T-helper 22 cell (primary cell): ENCODE measurements around the gene ACOT9.
A peak's percentile ranks its signal among the peaks of the same experiment; 100 is the strongest.
"Not testable (repeated sequence)": the region's sequence is repeated elsewhere in the genome, so short reads cannot be mapped to it uniquely, and the experiment has no call there.

Experiments used
- DNase-seq: peaks from one replicate; pipeline ENCODE4 v3.0.0-alpha.2; 2020; ENCODE audit warnings: low read depth

ACOT9 gene

DNA sequence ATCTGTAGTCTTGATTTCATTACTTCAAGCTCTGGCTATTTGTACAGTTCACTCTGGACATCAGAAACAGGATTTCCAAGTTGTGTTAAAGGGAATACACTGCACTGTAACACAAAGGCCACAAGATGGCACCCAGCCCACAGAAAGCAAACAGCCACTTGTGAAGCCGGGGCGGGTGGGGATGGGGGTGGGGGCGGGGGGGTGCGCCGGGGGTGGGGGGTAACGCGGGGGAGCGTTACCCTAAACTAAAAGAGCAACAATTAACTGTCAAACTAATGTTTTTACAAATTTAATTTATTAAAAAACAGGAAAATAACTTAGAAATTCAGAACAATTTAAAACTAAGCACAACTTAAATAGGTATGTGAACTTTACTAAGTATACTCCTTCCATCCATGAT, 48.5 kb downstream of the ACOT9 start:
- DNase-seq: peak; percentile 24

DNA sequence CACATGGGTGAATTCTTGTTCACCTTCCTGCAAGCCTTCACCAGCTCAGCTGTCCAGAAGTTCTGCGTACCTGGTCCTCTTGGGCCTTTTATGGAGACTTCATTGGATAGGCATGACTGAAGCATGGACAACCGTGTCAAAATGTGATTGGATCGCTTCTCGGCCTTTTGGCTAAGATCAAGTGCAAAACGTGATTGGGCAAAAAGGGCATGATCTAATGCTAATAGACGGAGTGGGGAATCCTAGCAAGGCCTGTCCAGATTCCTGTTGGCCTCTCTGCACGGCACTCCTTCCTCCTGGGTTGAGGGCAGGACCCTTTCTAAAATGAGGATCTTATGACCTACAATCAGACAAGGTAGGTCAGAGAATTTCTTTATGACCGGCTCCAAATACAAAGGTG, 50.9 kb downstream of the ACOT9 start:
- no peak for DNase-seq

DNA sequence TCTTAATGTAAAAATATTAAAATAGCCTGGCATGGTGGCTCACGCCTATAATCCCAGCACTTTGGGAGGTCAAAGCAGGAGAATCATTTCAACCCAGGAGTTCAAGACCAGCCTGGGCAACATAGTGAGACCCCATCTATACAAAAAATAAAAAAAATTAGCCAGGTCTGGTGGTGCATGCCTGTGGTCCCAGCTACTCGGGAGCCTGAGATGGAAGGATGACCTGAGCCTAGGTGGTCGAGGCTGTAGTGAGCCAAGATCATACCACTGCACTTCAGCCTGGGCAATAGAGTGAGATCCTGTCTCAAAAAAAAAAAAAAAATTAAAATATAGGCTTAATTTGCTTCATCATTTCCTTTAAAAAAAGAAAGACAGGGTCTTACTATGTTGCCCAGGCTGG, 66.6 kb downstream of the ACOT9 start:
- DNase-seq: not testable (repeated sequence)

DNA sequence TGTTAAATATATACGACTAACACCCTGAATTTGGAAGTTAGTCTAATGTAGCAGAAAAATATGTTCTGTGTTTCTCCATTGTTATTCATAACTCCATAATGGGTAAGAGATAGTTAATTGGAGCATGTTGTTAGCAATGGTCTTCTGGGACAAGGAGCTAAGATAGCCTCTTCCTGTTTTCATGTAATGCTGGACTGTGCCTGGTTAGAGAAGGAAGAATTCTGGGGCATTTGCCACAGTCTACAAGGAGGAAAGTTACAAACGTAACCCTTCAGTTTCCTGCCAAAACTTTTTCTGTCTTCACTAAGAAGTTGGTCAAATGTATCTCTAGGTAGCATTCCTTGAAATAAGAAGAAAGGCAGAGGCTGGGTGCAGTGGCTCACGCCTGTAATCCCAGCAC, 70.0 kb downstream of the ACOT9 start:
- no peak for DNase-seq

DNA sequence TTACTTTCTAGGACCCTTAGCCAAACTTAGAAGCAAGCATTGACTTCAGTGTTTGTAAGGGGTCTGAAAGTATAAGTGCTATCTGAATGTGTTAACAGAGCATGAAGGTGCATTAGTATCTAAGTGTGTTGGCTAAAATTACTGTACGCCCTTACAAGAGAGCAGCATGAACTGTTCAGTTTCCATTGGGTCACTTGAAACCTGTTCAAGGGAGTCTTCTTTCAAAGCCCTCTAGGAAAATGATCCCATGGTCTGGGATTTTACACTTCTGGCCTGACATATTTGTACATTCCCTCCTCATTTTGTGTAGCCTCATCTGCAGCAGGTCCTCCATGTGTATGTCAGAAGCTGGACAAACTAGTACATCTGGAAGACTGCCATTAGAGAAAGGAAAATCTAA, 72.5 kb downstream of the ACOT9 start:
- no peak for DNase-seq

DNA sequence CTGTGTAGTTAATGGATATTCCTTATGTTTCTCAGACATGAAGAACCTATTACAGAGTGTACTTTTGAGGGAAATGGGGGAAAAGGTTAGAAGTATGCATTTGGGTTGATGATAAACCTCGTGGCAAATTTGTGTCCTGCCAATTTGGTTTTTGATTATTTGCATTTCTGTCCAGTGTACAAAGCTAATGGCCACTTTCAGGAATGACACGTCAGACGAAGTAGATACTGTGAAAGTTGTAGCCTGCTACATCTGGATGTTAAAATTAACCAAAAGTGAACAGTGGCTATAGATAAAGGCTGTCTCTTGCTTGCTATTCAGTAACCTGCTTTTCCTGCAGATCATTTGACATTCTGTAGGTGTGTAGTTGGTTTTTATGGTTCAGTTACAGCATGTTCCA, 74.7 kb downstream of the ACOT9 start:
- no peak for DNase-seq

DNA sequence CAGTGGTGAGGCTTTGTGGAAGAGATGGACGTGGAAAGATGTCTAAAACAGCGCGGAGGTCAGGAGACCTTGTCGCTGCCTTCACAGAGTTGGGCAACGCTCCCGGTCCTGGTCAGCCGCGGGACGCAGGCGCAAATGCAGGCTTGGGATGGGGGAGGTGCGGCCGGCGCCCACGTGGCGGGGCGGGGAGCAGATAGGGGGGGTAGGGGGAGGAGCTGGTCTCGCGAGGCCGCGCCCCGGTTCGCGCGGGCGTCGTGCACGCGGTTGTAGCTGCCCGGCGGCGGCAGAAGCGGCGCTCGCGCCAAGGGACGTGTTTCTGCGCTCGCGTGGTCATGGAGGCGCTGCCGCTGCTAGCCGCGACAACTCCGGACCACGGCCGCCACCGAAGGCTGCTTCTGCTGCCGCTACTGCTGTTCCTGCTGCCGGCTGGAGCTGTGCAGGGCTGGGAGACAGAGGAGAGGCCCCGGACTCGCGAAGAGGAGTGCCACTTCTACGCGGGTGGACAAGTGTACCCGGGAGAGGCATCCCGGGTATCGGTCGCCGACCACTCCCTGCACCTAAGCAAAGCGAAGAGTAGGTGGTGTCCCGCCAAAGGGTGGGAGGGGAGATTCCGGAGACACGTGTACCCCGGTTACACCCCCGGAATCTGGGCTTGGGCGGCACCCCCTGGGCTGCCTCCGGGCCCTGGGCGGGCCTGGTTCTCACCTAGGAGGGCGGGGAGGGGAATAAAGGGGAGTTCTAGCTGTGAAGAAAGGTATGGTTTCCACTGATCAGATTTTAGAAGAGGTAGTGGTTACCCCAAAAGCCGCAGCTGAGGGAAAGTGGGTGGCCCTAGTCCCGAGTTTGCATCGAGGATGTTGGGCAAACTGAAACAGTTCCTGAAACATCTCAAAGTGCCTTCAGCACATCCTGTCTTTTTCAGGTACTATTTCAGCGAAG, 75.6 kb downstream of the ACOT9 start, which contains the start of gene PRDX4:
PRDX4 (plus strand) TSS at position 255 of the 939 bp plus-strand sequence; CDS start at position 333, 78 bp downstream.
- peak; percentile 59 for DNase-seq

DNA sequence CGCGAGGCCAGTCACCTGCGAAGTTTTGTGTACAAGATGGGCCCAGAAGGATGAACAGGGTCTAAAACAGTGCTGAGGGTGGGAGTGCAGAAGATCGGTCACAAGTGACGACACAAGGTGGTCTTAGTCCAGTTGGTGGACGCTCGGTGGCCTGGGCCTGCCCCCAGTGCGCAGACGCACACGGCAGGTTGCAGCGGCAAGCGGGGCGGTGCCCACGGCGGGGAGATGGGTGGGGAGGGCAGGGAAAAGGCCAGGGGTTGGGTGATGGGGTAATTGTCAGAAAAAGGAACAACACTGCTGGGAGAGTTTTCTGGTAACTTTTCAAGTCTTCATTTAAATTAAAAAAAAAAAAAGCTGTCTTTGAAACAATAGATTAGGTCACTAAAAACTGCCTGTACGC, 76.8 kb downstream of the ACOT9 start:
- DNase-seq: no peak

DNA sequence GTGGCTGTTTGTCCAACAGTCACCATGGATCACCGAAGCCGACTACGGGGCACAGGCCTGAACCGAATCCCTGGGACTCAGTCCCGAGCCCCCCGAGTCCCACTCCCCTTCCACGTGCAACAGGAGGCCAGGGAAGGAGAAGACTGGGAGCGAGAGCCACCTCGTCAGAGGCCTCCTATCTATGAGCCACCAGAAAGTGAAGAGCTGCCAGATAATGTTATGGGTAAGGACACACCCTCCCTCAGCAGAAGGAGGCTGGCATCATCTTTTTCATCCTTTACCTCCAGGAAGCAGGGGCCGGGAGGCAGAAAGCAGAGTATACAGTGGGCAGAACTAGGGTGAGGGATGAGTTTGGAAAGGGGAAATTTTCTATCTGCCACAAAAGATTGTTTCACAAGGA, 78.6 kb downstream of the ACOT9 start:
- DNase-seq: no peak

DNA sequence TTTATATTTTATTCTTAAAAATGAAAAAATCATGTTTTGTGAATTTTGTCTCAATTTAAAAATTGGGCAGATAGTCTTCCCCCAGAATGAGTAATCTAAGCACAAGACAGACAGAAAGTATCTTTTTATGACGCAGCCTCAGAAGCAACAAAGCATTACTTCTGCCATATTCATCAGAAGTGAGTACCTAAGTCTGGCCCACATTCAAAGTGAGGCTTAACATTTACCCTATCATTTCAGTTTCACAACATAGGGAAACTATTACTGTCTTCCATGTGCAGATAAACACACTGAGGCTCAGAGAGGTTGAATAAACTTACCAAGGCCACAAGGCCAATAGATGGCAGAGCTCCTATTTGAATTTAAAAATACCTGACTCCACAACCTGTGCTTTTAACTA, 80.2 kb downstream of the ACOT9 start:
- no peak for DNase-seq

DNA sequence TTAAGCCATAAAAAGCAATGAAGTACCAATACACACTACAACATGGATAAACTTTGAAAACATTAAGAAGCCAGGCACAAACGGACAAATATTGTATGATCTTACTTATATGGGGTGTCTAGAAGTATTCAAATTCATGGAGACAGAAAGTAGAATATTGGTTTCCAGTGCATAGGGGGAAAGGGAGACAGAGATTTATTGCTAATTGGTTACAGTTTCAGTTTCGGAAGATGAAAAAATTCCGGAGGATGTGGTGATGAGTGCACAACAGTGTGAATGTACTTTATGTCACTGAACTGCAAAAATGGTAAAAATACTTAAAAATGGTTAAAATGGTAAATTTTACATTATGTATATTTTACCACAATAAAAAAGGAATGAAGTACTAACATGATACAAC, 80.9 kb downstream of the ACOT9 start:
- no peak for DNase-seq

DNA sequence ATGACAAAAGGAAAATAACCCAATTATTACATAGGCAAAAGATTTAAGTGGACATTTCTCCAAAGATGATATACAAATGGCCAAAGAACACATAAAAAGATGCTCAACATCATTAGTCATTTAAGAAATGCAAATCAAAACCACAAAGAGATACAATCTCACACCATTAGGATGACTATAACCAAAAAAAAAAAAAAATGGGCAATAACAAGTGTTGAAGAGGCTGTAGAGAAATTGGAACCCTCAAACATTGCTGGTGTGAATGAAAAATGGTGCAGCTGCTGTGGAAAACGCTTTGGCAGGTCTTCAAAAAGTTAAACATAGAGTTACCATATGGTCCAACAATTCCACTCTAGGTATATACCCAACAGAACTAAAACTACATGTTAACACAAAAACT, 81.4 kb downstream of the ACOT9 start:
- no peak for DNase-seq

DNA sequence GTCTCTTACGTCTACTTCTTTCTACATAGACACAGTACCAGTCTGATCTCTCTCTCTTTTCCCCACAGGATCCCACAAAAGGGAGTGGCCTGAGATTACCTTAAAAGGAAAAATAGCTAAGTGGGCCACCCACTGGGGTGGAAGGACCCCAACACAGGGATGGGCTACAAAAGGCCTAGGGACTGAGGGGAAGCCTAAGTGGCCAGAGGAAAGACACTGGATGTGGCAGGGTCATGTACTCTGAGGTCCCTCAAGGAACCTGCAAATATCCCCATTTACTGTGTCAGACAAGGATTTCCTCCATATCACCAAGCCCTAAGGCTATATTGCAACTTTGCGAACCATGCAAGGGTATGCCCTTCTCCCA, 82.3 kb downstream of the ACOT9 start:
- no peak for DNase-seq

DNA sequence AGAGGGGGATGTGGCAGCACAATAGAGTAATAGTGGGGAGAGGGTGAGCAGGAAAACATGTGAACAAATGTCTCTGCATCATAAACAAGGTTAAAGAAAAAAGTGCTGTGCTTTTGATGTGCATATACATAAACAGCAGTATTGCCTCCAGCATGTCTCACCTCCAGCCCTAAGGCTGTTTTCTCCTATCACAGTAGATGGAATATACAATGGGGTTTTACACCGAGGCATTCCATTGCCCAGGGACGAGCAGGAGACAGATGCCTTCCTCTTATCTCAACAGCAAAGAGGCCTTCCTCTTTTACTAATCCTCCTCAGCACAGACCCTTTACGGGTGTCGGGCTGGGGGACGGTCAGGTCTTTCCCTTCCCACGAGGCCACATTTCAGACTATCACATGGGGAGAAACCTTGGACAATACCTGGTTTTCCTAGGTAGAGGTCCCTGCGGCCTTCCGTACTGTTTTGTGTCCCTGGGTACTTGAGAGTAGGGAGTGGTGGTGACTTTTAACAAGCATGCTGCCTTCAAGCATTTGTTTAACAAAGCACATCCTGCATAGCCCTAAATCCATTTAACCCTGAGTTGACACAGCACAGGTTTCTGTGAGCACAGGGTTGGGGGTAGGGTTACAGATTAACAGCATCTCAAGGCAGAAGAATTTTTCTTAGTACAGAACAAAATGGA, 82.9 kb downstream of the ACOT9 start:
- not testable (repeated sequence) for DNase-seq

DNA sequence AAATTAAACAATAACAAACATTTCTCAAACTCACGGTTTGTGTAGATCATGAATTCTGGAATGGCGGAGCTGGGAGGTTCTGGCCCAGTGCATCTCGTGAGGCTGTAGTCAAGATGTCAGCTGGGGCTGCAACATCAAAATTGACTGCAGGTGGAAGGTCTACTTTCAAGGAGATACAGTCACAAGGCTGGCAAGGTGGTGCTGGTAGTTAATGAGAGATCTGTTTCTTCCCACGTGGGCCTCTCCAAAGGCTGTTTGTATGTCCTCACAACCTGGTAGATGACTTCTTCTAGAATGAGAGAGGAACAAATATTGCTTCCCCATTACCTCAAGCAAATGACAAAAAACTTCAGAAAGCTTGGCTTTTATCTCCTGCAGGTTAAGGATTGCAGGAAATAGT, 83.7 kb downstream of the ACOT9 start:
- DNase-seq: no peak

DNA sequence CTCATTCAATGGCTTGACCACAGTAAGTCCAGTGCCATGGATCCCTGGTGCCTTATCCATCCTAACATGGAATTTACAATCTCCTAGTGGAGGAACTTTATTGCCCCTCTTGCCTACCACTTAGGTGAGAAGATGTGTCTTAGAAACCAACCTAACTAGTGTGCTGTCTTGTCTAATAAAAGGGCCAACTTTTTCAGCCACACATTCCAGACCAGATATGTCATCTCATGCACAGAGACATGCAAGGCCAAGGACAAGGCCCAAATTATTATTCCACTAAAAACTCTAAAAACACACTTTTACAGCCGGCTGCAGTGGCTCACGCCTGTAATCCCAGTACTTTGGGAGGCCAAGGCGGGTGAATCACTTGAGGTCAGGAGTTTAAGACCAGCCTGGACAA, 86.4 kb downstream of the ACOT9 start:
- DNase-seq: no peak

DNA sequence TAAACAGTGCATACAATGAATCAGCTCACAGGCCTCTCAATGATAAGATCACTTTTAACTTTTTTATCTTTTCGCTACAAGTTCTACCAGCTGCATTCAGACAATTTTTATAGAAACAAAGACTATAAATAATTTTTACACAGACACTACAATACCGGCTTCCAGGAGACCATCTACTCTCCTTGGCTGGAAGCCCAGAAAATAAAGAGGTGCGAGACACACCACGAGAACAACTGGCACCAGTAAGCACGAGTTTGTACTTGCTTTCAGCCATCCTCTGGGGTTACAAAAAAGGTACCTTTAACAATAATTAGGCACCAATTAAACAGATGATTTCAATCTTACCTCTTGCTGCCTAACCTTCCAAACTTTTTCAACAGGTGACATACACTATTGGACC, 87.0 kb downstream of the ACOT9 start:
- no peak for DNase-seq
